NOMO-1 treated with dmso at 0.1 percent for 144 hours (cell line): Measurements from ENCODE around the gene INTU.

ENCODE experiments used
- DNase-seq: peaks from one replicate; lab custom pipeline; 2025; ENCODE audit not compliant: unreplicated experiment; lab: John Stamatoyannopoulos, UW

INTU gene

DNA sequence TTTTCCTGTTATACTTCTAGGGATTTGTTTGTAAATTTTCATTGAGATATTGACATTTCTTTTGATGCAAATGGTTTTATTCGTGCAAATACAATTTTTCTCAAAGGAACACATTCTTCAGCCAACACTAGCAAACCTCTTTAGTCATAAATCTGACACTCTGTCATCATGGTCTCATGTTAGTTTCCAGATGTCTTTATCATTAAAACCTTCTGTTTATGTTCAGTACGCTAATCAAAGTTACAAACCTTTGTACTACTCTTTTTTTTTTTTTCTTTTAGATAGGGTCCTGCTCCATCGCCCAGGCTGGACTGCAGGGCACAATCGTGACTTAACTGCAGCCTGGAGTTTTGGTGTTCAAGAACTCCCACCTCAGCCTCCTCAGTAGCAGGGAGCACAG, 104.5 kb downstream of the INTU start:
- no peak for DNase-seq

DNA sequence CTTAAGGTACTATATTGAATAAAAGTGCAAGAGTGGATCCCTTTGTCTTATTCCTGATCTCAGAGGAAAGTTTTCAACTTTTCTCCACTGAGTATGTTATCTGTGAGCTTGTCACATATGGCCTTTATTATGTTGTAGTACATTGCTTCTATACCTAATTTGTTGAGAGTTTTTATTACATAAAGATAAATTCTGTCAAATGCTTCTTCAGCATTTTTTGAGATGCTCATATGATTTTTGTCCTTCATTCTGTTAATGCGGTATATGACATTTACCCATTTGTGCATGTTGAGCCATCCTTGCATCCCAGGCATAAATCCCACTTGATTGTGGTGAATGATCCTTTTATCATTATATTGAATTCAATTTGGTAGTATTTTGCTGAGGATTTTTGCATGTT, 108.5 kb downstream of the INTU start:
- DNase-seq, result no peak

DNA sequence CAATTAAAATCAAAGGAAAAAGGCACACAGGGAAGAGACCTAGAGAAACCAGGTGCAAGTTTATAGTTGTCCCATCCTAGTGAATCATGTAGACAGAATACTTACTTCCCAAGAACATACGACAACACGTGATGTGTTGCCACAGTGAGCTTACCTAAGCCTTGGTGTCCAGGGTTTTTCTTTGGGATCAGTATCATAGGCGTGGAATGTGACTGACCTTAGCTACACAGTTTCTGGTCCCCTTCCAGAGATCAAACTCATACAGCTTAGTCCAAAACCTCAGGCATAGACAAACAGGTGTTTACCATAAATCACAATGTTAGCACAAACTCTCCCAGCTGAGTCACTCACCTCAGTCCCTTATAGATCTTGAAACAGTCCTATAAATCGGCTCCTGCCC, 115.1 kb downstream of the INTU start:
- no peak for DNase-seq

DNA sequence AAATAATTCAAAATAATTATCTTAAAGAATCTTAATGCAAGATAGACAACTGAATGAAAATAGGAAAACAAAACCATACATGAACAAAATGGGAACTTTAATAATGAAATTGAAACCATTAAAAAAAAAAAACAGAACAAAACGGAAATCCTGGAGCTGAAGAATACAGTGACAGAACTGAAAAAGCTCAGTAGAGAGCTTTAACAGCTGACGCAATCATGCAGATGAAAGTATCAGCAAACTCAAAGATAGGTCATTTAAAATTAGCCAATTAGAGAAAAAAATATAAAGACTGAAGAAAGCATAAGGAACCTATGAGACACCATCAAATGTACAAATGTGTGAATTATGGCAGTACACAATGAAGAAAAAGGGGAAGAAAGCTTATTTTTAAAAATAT, 116.2 kb downstream of the INTU start:
- DNase-seq, result no peak

DNA sequence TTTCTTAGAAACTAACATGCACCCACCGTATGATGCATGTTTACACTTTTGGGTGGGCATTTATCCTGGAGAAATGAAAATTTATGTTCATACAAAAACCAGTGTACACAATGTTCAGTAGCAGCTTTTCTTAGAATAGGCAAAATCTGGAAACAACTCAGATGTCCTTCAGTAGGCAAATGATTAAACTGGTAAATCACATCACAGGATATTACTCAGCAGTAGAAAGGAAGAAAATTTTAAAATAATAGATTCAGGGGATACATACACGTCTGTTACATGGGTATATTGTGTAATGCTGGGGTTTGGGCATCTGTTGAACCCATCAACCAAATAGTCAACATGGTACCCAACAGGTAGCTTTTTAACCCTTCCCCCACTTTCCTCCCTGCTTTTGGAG, 124.1 kb downstream of the INTU start:
- no peak for DNase-seq

DNA sequence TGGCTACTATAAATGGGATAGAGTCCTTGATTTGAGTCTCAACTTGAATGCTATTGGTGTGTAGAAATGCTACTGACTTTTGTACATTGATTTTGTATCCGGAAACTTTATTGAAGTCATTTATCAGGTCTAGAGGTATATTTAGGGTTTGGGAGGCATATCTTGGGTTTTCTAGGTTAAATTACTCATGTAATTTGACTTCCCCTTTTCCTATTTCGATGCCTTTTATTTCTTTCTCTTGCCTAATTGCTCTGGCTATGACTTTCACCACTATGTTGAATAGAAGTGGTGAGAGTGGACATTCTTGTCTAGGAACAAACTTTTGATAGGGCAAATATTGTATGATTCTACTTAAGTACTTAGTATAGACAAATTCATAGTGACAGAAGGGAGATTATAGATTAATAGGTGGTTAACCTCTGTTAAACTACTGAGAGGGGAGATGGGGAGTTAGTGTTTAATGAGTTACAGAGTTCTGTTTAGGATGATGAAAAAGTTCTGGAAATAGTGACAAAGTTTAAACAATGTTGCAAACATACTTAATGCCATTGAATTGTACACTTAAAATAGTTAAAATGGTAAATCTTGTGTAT, 126.6 kb downstream of the INTU start:
- no peak for DNase-seq

DNA sequence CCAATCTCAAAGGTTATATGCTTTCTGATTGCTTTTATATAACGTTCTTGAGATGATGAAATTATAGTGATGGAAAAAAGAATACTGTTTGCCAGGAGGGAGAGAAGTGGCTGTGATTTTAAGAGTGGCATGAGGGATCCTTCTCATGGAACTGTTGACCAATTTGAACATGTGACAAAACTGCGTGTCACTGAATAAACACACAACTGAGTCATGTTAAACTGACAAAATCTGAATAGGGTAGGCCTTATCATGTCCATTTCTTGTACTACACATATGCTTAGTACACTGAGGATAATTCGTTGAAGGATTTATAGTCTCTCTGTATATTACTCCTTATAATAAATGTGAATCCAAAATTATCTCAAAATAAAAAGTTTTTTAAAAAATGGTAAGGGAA, 127.1 kb downstream of the INTU start:
- DNase-seq, result no peak

DNA sequence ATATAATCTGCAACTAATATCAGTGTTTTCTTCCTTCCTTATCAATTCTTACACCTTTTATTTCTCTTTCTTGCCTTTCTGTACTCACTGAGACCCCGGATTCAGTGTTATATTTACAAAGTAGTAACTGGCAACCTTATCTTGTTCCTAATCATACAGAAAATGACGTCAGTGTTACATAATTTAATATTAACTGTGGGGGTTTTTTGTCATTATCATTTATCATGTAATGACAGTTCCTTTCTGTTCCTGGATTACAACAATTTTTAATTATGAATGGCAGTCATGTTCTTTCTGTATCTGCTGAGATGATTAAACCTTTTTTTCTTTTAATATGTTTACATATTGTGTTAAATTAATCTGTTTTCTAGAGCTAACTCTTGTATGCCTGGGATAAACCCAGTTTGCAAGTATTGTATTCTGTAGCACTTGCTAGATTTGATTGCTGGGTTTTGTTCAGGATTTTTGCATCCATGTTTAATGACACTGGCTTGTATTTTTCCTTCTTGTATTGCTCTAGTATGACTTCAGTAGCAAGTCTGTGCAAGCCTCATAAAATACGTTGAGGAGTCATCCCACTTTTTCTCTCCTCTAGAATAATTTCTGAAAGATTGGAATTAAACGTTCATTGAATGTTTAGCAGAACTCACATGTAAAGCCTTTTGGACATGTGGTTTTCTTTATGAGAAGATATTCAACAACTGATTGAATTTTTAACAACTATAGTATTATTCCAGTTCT, 138.9 kb downstream of the INTU start:
- DNase-seq, result no peak

DNA sequence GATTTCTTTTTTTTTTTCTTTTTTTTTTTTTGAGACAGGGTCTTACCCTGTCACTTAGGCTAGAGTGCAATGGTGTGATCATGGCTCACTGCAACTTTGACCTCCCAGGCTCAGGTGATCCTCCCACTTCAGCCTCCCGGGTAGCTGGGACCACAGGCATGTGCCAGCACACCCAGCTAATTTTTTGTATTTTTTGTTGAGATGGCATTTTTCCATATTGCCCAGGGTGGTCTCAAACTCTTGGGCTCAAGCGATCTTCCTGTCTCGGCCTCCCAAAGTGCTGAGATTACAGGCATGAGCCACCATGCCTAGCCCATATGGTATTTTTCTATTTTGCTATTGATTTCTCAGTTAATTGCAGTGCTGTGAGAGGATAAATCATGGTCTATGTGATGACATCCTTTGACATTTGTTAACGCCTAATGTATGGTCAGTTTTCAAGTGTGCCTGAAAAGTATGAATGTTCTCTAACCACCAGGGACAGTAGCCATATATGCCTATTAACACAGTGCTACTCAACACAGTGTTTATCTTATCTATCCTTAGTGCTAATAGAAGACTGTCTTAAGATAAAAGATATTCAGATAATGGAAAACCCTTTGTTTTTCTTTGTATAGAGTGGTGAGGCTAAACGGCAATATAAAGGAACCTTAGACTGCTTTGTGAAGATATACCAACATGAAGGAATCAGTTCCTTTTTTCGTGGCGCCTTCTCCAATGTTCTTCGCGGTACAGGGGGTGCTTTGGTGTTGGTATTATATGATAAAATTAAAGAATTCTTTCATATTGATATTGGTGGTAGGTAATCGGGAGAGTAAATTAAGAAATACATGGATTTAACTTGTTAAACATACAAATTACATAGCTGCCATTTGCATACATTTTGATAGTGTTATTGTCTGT, 140.3 kb downstream of the INTU start:
- no peak for DNase-seq

DNA sequence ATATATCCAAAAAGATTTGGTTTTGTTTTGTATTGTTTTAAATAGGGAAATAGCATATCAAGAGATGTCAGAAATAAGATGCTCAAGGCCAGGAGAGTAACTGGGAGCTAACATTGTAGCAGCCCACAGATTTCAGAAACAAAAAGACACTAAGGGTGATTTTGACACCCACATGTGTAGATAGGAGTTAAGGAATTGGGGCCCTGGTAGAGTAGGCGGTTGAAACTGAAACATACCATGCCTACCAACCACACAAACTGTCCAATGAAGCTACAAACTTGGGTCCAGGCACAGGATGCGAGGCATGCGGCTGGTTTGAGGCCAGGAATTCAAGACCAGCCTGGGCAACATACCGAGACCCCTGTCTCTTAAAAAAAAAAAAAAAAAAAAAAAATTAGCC, 143.1 kb downstream of the INTU start:
- no peak for DNase-seq
